HG03565 (cell line): ENCODE measurements around the gene GRM8.
A peak's percentile ranks its signal among the peaks of the same experiment; 100 is the strongest.

Experiments
- ATAC-seq: cut with Tn5 transposase; IDR thresholded peaks from one replicate; pipeline ENCODE4 v1.9.1; 2021; ENCODE audit warnings: mild to moderate bottlenecking, moderate library complexity; ENCODE audit not compliant: unreplicated experiment

The GRM8 gene

DNA sequence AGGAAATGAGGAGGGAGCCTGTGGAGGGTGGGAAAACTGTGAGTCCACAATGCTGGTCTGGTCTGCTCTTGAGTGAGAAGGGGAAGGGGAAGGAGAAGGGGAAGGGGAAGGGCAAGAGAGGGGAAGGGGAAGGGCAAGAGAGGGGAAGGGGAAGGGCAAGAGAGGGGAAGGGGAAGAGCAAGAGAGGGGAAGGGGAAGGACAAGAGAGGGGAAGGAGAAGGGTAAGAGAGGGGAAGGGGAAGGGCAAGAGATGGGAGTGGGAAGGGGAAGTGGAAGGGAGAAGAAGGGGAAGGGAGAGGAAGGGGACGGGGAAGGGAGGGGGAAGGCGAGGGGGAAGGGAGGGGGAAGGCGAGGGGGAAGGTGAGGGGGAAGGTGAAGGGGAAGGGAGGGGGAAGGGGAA lies 213.2 kb downstream of the GRM8 start:
- no peak for ATAC-seq

DNA sequence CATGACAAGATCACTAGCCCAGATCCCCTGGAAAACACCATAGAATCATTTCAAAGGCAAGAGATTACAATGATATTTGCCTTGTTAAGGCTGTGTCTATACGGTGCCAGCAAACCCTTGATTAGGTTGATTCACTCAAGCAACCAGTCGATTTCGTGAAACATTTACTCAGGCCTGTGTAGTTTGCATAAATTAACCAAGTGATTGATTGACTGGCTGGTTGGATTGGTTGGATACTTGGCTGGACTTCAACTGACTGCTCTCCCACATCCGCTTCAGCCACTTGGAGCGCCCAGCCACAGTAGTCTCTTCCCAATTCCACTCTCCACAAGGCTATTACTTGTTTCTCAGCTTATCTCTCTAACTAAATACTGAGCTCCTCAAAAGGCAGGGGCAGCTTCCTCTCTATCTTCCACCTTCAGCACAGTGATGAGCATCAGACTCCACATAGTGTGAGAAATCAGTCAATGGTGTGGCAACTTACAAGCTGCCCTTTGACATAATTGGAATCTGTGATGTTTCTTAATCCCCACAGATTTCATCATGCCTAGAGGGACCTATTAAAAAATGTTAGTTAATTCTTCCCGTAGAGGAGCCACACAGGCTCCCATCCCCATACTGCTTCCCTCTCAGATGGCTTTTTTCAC lies 217.4 kb downstream of the GRM8 start:
- ATAC-seq = no peak

DNA sequence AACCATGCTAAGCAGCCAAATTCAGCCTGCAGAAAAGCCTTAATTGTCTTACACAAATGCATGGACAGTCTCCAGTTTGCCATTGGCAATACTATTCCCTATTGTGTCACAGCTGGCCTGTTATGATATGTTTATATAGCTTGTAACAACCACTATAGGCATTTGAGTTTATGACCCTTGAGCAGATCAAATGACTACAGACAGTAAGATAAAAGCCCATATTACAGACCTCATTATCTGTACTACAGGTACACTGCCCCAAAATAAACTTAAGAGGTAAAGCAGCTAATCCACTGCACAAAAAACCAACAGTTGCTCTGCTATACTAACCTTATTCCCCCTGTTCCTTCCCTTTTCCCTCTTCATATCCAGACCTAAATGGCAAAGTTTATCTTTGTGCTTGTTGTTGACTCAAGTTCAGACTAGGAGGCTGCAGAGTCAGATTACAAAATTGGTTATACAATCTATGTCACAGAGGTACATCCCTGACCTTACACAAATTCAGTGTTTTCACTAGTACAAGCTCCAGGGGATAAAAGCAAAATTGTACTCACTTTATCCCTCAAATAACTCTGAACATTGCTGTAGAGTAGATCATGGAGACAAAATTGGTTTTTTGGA lies 218.4 kb downstream of the GRM8 start:
- ATAC-seq = no peak

DNA sequence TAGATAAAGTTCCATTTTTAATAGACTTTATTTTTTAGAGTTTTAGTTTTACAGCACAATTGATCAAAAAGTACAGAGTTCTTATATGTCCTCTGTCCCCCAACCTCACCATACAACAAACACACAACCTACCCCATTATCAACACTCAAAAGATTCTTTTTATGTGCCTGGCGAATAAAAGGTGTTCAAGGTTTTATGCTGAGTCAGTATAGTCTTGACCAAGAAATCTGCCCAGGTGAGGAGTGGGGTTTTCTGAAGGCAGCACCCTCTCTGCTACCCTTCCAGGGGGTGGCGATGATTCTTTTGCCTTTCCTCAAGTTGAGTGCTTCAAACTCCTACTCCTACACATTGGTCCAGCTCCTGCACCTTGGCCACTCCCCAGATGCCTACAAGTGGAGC lies 222.9 kb downstream of the GRM8 start:
- no peak for ATAC-seq

GRCh38 chr7:127021857-127022256 lies 230.9 kb downstream of the GRM8 start:
- ATAC-seq = no peak

DNA sequence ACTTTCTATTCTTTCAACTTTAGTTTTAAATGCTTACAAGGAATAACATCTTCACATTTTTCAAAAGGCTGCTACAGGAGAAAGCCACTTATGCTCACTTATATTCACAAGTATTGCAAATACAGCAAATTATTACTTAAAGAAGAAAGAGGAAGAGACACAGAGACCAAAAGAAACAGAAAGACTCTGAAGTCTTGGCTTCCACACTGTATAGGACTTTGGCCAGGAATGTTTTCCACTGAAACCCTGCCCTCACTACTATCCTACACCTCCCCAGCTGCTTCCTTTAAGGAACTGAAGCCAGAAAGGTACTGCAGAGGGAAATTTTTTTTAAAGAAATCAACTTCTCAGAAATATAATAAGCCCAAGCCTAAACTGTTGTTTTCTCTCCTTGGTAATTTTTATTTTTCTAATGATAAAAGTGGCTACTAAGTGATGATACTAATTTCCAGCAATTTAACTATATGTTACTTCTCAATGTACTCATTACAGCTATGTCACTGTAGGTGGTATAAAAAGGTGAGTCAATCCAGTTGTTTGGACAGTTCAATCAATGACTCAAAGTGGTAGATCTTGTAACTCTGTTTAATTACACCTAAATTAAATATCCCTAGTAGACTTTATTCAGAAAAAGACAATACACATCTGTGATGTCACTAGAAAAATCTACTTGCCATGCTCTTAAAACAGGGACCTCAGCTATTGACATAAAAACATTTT lies 231.6 kb downstream of the GRM8 start:
- no peak for ATAC-seq

DNA sequence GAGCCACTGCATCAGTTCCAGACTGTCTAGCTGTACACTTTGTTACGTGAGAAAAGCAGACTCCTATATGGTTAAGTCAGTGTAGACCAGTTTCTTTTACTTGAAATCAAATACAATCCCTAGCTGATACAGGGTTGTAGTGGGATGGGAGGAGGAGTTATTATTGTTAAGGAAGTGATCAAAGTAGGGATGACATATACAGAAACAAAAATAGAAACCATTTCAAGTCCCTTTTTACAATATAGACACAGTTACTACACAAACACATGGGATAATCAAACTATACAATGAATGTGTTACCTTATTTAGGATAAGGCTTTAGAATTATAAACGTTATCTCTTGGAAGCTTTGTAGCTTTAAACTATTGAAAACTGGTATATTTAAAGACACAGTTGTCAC lies 233.9 kb downstream of the GRM8 start:
- no peak for ATAC-seq

- no peak for ATAC-seq
These were observed 235.5 kb downstream of the GRM8 start for GRCh38 chr7:127017196-127017595.

- no peak for ATAC-seq
These were observed 252.0 kb downstream of the GRM8 start for GRCh38 chr7:127000725-127001124.

DNA sequence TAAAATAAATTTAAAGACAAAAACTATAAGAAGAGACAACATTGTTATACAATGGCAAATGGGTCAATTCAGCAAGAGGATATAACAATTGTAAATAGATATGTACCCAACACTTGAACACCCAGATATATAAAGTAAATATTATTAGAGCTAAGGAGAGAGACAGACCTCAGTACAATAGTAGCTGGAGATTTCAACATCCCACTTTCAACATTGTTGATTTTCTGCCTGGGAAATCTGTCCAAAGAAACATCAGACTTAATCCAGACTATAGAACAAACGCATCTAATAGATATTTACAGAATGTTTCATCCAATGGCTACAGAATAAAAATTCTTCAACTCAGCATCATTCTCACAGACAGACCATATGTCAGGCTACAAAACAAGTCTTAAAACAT lies 256.1 kb downstream of the GRM8 start:
- no peak for ATAC-seq

- ATAC-seq = no peak
These were observed 259.0 kb downstream of the GRM8 start for GRCh38 chr7:126993626-126994213.

DNA sequence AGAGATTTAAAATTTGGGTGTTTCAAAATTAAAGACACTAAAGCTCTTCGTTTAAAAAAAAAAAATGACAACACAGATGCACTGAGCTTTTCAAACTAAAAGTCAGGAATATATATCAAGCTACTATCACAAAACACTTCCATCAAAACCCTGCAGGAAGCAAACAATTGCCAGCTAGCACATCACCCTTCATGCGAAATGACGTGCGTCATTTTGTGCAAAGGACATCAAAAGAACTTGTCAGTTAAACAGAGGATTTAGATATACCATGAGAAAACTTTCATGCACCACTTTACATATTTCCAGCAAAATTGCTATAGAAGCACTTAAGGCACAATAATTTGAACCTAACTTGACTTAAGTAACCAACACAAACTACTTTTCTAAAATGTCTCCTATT lies 264.7 kb downstream of the GRM8 start:
- no peak for ATAC-seq

DNA sequence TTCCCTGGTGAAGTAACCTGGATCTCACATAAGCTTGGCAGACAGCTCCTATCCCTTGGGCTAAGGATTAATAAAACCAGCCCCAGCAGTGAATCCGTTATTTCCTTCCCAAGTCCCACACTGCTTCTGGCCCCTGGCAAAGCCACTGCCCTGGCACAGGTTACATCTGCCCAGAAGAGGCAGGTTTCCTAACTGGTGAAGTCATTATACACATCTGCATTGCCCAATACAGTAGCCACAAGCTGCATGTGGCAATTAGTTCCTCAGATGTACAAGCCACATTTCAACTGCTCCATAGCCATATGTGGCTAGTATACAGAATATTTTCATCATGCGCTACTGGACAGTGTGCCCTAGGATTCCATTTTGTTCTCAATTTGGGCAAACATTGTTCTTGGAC lies 273.0 kb downstream of the GRM8 start:
- ATAC-seq = no peak

DNA sequence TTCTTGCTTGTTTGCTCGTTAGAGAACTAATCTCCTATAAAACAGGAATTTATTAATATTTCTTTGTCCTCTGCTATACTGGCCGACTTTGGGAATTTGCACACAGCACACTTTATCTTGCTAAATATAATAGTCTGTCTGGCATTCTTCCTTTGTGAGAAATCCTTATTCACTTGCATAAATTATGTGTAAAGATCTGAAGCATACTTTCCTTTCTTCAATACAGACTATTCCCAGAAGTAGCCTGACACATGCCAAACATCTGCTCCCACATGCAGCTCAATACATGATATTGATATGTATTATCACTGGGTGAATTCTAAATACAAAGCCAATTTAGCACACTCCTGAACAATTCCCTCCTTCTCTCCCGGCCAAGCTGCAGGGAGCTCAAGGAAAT lies 273.9 kb downstream of the GRM8 start:
- no peak for ATAC-seq

DNA sequence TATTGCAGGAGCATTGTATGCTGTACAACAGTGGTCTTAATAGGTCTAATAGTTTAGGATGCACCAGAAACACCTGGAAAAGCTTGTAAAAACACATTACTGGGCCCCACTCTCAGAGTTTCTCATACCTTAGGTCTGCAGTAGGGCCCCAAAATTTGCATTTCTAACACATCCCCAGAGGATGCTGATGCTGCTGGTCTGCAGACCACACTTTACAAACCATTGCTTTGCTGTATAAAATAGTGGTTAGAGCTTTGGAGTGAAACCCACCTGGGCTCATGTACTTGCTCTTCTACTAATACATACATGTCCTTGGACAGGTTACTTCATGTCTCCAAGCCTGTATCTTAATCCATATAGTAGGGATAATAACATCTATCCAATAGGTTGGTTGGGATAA lies 279.7 kb downstream of the GRM8 start:
- no peak for ATAC-seq

GRCh38 chr7:126972571-126972970 lies 280.2 kb downstream of the GRM8 start:
- ATAC-seq = no peak

DNA sequence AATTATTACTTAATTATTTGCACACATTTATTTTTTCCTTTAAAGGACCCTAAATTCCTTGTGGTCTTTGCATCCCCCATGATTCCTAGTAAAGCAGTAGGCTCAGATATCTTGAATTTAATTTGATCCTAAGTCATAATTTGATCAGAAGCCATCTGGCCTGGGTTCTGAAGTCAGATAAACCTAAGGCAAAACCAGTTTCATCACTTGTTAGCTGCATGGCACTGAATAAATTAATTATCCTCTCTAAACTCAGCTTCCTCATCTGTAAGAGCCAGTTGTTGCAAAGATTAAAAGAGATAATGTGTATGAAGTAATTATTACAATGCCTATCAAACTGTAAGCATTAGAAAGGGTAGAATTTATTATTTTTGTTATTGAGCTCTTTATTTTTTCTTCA lies 293.1 kb downstream of the GRM8 start:
- no peak for ATAC-seq

DNA sequence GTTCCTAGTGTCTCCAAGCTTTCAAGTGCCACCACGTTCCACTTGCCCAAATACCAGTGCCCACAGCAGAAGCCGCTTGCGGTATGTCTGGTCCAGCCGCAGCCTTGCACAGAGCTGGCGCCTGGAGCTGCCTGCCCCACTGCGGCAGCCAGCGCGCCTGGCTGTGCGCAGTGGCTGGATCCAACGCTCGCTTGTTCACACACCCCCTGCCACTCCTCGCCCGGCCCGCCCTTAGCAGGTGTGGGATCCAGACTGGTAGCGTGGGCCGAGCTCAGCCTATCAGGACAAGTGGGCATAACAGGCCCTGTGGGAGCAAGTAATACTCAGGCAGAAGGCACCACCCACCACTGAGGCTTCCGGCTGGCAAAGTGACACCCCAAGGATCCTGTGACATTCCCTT lies 294.4 kb downstream of the GRM8 start:
- no peak for ATAC-seq

- no peak for ATAC-seq
These were observed 295.3 kb downstream of the GRM8 start for GRCh38 chr7:126957443-126957842.

GRCh38 chr7:126953461-126953860 lies 299.3 kb downstream of the GRM8 start:
- no peak for ATAC-seq

GRCh38 chr7:126948664-126949063 lies 304.1 kb downstream of the GRM8 start:
- peak; percentile 47 for ATAC-seq

DNA sequence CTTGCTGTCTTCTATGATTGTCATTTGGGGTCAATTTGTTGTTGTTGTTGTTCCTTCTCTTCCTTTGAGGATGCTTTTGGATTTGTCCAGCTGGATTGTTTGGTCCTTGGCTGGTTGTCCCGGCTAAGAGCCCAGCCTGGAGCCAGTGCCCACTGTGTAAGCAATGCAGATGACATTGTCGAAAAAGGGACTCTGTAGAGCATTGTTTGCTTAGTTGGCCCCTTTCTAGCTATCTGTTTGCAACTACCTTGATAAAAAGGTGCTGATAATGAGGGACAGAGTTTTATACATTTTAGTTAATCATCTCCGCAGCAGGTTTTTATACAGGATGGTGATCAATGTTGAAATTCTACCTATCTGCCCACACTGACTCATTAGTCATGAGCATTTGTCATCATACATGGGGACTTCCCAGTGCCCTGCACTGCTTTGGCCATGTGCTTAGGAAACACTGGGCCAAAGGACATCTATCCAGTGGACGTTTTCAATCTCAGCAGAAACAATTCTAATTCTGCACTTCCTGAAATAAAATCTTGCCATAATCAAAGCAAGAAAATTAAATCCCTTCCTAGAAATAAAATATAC lies 311.9 kb downstream of the GRM8 start:
- no peak for ATAC-seq
